Activated CD4-positive, CD25-positive, alpha-beta regulatory T cell (primary cell): ENCODE data around the gene TBX15.

Source experiments
- DNase-seq, 4 experiments: peaks; one replicate each; lab custom pipeline; 2025; lab: John Stamatoyannopoulos, UW

The TBX15 gene

DNA sequence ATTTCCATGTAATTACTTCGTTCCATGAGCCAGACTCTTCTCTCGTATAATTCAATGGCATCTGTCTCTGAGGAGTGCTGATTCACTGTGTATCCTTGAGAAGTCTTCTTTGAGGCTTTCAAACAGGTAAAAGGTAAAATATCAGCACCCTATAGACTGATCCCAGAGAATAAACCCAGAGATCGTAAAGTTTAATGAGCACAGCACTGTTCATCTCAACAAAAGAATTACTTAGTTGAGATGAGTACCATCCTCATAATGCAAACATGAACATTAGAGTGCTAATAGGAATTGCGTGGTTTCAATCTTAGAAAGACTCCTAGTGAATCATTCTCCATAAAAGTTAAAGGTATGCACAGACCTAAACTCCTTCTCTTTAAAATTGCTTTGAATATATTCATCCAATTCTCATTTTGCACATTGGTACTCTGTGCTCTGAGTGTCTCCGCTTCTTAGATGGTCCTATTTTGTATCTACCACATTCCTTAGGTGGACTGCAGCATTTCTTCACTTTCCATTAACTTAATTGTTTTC, 97.2 kb downstream of the TBX15 start:
- DNase-seq = no peak

DNA sequence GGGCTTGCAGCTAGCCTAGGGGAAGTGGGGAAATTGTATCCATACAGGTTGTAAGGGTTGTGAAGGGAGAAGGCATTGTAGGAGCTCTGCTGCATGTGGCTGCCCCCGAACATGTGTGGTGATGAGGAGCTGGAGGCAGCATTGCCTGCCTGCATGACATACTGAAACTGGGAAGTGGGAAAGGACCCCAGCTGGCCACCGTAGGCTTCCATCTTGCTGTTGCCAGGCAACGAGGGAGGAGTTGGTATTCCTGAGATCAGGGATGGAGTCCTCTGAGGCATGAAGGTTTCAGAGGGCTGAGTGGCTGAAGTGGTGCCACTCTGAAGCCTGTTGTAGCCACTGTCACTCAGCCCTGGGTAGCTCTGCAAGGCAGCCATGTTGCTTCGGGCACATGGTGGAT, 103.2 kb downstream of the TBX15 start:
- no peak for DNase-seq

- no peak for DNase-seq
Observed at GRCh38 chr1:118881751-118882150, 106.4 kb downstream of the TBX15 start.

- no peak for DNase-seq
Observed at GRCh38 chr1:118878661-118879060, 109.5 kb downstream of the TBX15 start.

DNA sequence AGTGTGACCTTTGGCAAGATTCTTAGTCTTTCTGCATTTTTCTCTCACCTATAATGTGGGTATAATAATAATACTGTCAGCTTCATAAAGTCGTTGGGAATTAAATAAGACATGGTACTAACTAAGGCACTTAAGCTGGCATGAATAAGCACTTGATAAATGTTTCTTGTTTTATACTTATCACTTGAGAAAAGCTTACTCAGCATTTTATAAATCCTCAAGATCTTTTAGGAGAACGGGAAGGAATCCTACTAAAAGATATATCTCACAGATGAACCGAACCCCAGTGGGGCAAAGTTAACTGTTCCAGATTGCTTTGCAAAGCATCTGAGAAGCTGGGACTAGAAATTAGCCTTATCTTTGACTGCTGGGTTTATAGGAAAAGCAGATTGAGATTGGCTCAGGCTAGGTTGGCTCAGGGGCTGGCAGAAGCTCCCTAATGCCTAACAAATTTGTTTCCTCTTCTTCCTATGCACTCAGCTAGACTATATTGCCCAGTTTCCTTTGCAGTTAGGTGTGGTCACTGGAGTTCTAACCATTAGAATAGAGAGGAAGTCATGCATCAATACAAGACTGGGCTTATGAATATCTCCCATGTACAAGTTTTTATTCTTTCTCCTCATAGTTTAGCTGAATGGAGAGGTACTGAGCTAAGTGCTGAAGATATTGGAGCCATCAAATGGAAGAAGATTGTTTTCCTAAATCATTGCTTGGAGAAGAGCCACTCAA, 110.3 kb downstream of the TBX15 start:
- DNase-seq = no peak

GRCh38 chr1:118871582-118872171, 116.5 kb downstream of the TBX15 start:
- DNase-seq = no peak

- no peak for DNase-seq
Observed at GRCh38 chr1:118868387-118868786, 119.8 kb downstream of the TBX15 start.

- no peak for DNase-seq
Observed at GRCh38 chr1:118866330-118866729, 121.8 kb downstream of the TBX15 start.

- DNase-seq = no peak
Observed at GRCh38 chr1:118863688-118864087, 124.5 kb downstream of the TBX15 start.

DNA sequence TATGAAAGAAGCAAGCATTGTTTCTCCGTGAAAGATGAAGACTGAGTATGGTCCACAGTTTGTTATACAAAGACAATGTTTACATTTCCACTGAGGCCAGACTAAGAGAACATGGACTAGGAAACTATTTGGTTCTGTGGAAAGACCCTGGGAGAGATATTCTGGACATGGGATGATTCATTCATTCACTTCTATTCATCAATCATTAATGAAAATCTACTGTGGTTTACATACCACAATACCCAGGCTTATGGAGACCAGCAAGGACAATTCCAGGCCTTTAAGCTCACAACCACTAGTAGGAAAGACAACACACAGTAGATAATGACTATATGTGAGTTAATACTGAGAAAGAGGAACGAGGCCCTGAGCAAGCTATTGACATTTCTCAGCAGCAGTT, 125.4 kb downstream of the TBX15 start:
- DNase-seq = no peak

- DNase-seq = no peak
Observed at GRCh38 chr1:118861216-118861615, 126.9 kb downstream of the TBX15 start.

- DNase-seq = no peak
Observed at GRCh38 chr1:118859999-118860398, 128.1 kb downstream of the TBX15 start.

GRCh38 chr1:118846443-118846842, 141.7 kb downstream of the TBX15 start:
- no peak for DNase-seq

- DNase-seq = no peak
Observed at GRCh38 chr1:118842452-118843201, 145.5 kb downstream of the TBX15 start.

DNA sequence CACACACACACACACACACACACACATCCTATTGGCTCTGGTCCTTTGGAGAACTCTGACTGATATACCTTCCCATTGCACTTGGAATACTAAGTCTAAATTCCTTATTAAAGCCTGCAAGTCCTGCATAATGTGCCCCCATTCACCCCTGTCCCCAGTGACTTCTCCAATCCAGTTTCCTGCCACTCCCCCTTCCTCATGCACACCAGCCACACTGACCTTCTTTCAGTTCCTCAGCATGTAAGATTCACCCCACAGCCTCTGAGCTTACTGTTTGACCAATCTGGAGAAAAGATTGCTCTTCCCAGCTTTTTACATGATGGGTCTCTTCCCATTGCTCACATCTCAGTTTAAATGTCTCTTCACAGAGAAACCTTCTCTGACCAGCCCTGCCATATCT, 146.6 kb downstream of the TBX15 start:
- DNase-seq = no peak
